ENCODE data around the gene CLTCL1.

CLTCL1 gene

DNA sequence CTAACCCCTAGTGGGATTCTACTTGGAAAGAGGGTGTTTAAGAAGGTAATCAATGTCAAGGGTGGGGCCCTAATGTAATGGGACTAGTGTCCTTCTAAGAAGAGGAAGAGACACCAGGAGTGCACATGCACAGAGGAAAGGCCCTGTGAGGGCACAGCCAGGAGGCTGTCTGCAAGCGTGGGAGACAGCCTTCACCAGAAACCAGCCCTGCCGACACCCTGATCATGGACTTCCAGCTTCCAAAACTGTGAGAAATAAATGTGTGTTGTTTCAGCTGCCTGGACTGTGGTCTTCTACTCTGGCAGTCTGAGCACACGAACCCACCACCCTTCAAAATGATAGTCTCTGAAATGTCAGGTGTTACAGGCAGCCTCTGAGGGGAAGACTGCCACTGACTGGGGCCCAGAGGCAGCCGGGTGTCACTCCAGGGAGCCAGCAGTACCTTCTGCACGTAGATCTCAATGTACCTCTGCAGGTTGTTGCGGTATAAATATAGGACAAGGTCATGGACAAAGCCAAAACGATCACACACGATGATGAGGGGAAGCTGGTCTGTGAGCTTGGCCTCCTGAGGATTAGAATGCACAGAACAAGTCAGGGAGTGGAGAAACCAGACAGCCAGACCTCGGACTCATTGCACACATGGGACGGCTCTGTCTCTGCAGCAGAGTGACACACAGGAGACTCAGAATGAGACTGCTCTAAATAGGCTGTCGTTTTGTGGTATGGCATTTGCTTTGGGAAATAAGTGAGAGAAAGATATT is 69.1 kb downstream of the CLTCL1 start:
- peaks cover 94% of the 10 kb centered on the region for H3K36me3 ChIP-seq
- H3K27ac ChIP-seq, result no peak overlapping the region
- H3K4me3 ChIP-seq (ENCODE audit: low read depth in 1 of 2, low read length in 1 of 2), result no peak overlapping the region
- no peaks in the 10 kb centered on the region for H3K9me3 ChIP-seq
- no peaks in the 10 kb centered on the region for H3K4me1 ChIP-seq (ENCODE audit: control insufficient read depth in 1 of 2, insufficient read depth in 1 of 2, low read depth in 1 of 2, low read length in 1 of 2)
- no peaks in the 10 kb centered on the region for H3K27me3 ChIP-seq
- TF ChIP-seq, protein P1, sequence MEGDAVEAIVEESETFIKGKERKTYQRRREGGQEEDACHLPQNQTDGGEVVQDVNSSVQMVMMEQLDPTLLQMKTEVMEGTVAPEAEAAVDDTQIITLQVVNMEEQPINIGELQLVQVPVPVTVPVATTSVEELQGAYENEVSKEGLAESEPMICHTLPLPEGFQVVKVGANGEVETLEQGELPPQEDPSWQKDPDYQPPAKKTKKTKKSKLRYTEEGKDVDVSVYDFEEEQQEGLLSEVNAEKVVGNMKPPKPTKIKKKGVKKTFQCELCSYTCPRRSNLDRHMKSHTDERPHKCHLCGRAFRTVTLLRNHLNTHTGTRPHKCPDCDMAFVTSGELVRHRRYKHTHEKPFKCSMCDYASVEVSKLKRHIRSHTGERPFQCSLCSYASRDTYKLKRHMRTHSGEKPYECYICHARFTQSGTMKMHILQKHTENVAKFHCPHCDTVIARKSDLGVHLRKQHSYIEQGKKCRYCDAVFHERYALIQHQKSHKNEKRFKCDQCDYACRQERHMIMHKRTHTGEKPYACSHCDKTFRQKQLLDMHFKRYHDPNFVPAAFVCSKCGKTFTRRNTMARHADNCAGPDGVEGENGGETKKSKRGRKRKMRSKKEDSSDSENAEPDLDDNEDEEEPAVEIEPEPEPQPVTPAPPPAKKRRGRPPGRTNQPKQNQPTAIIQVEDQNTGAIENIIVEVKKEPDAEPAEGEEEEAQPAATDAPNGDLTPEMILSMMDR (IDR thresholded peaks at IDR 0.05), result no peak

DNA sequence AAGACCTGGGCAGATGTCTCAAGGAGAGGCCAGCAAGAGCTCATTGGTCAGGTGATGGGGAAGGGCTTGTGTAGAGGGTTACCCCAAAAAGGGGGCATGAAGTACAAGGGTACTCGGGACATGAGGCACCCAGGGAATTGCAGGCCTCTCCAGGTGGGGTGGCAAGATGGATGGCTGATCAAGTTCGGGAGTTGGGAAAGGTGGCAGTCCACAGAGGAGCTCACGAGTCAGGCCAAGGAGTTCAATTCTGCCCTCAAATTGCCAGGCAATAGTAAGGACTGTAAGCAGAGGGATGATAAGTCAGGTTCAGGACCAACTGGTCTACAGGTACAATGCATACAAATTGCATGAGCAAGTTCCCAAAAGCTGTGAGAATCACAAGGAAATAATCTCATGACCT is 70.7 kb downstream of the CLTCL1 start:
- TF ChIP-seq, protein P1 (IDR thresholded peaks at IDR 0.05), result no peak
- Histone ChIP-seq H3K27me3 (no peaks in the 10 kb centered on the region), H3K36me3 (peaks cover 95% of the 10 kb centered on the region), H3K9me3 (no peaks in the 10 kb centered on the region), H3K27ac (no peak overlapping the region), H3K4me1 (ENCODE audit: control insufficient read depth in 1 of 2, insufficient read depth in 1 of 2, low read depth in 1 of 2, low read length in 1 of 2) (no peaks in the 10 kb centered on the region), H3K4me3 (ENCODE audit: low read depth in 1 of 2, low read length in 1 of 2) (no peak overlapping the region)

GRCh38 chr22:19218541-19219233 is 72.8 kb downstream of the CLTCL1 start:
- TF ChIP-seq, protein P1 (IDR thresholded peaks at IDR 0.05), result no peak
- Histone ChIP-seq H3K4me1 (ENCODE audit: control insufficient read depth in 1 of 2, insufficient read depth in 1 of 2, low read depth in 1 of 2, low read length in 1 of 2) (no peaks in the 10 kb centered on the region), H3K36me3 (peaks cover 95% of the 10 kb centered on the region), H3K9me3 (no peaks in the 10 kb centered on the region), H3K27me3 (no peaks in the 10 kb centered on the region), H3K27ac (peak overlapping the region; percentile 38), H3K4me3 (ENCODE audit: low read depth in 1 of 2, low read length in 1 of 2) (no peak overlapping the region)

DNA sequence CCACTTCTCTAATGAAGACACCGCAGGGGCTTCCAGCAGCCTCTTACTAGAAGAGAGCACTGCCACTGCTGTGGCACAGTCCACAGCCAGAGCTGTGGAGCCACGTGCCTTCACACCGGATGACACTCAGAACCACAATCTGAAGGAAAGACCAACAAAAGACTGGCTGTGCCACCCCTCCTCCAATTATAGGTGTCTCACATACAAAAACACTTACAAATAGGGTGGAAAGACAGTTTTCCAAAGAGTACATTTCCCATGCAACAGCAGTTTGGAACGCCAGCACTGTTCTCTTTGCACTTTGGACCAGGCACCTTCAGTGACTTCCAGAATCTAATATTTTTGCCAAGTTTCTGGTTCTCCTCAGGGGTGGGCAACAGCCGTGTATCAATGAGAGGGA is 74.9 kb downstream of the CLTCL1 start:
- Histone ChIP-seq H3K36me3 (peaks cover 82% of the 10 kb centered on the region), H3K9me3 (no peaks in the 10 kb centered on the region), H3K4me1 (ENCODE audit: control insufficient read depth in 1 of 2, insufficient read depth in 1 of 2, low read depth in 1 of 2, low read length in 1 of 2) (no peaks in the 10 kb centered on the region), H3K4me3 (ENCODE audit: low read depth in 1 of 2, low read length in 1 of 2) (no peak overlapping the region), H3K27ac (no peak overlapping the region), H3K27me3 (no peaks in the 10 kb centered on the region)
- TF ChIP-seq, protein P1 (IDR thresholded peaks at IDR 0.05), result no peak

GRCh38 chr22:19215360-19215759 is 76.2 kb downstream of the CLTCL1 start:
- Histone ChIP-seq H3K4me1 (ENCODE audit: control insufficient read depth in 1 of 2, insufficient read depth in 1 of 2, low read depth in 1 of 2, low read length in 1 of 2) (no peaks in the 10 kb centered on the region), H3K27me3 (no peaks in the 10 kb centered on the region), H3K36me3 (peaks cover 75% of the 10 kb centered on the region), H3K9me3 (no peaks in the 10 kb centered on the region), H3K4me3 (ENCODE audit: low read depth in 1 of 2, low read length in 1 of 2) (no peak overlapping the region), H3K27ac (no peak overlapping the region)
- TF ChIP-seq, protein P1 (IDR thresholded peaks at IDR 0.05), result no peak

Data from neutrophil (primary cell).